ENCODE data around the gene PLA2G1B.

Gene PLA2G1B

GRCh38 chr12:120350576-120351350 lies 23.2 kb upstream of the PLA2G1B start:
- Histone ChIP-seq H3F3A (ENCODE audit: insufficient read depth, low read length) (no peaks in the 10 kb centered on the region), H3K4me3 (ENCODE audit: low read length) (no peak overlapping the region), H3K4me1 (ENCODE audit: low read length) (no peaks in the 10 kb centered on the region), H3K9me3 (replicated peaks; ENCODE audit: insufficient read depth, low read length) (no peaks in the 10 kb centered on the region), H2AFZ (ENCODE audit: low read length) (no peak overlapping the region), H3K36me3 (replicated peaks; ENCODE audit: insufficient read depth, low read length) (no peaks in the 10 kb centered on the region), H3K27me3 (replicated peaks; ENCODE audit: insufficient read depth, low read length) (no peaks in the 10 kb centered on the region), H3K79me2 (ENCODE audit: low read length) (no peaks in the 10 kb centered on the region), H3K9ac (ENCODE audit: low read length) (no peak overlapping the region), H3K9me2 (replicated peaks; ENCODE audit: insufficient read depth, low read length) (no peaks in the 10 kb centered on the region), H4K20me1 (ENCODE audit: insufficient read depth, low read length) (no peaks in the 10 kb centered on the region), H3K4me2 (ENCODE audit: low read depth, low read length) (no peak overlapping the region), H3K27ac (ENCODE audit: low read length) (no peak overlapping the region)
- DNase-seq: no peak
- TF ChIP-seq CTCF (IDR thresholded peaks at IDR 0.05; ENCODE audit: low read length): no peak
- TF ChIP-seq EZH2phosphoT487 (IDR thresholded peaks at IDR 0.05; ENCODE audit: low read length): no peak
- TF ChIP-seq EZH2 (optimal IDR thresholded peaks at IDR 0.05; ENCODE audit: low read depth, low read length): no peak

GRCh38 chr12:120347766-120348165 lies 20.2 kb upstream of the PLA2G1B start:
- Histone ChIP-seq H3K27me3 (replicated peaks; ENCODE audit: insufficient read depth, low read length) (no peaks in the 10 kb centered on the region), H4K20me1 (ENCODE audit: insufficient read depth, low read length) (no peaks in the 10 kb centered on the region), H3K4me1 (ENCODE audit: low read length) (no peaks in the 10 kb centered on the region), H3K79me2 (ENCODE audit: low read length) (no peaks in the 10 kb centered on the region), H3K36me3 (replicated peaks; ENCODE audit: insufficient read depth, low read length) (no peaks in the 10 kb centered on the region), H3K27ac (ENCODE audit: low read length) (no peak overlapping the region), H3F3A (ENCODE audit: insufficient read depth, low read length) (no peaks in the 10 kb centered on the region), H3K9ac (ENCODE audit: low read length) (no peak overlapping the region), H3K9me2 (replicated peaks; ENCODE audit: insufficient read depth, low read length) (no peaks in the 10 kb centered on the region), H3K4me3 (ENCODE audit: low read length) (no peak overlapping the region), H3K4me2 (ENCODE audit: low read depth, low read length) (no peak overlapping the region), H2AFZ (ENCODE audit: low read length) (no peak overlapping the region), H3K9me3 (replicated peaks; ENCODE audit: insufficient read depth, low read length) (no peaks in the 10 kb centered on the region)
- TF ChIP-seq CTCF (IDR thresholded peaks at IDR 0.05; ENCODE audit: low read length): no peak
- TF ChIP-seq EZH2phosphoT487 (IDR thresholded peaks at IDR 0.05; ENCODE audit: low read length): no peak
- no peak for TF ChIP-seq EZH2 (optimal IDR thresholded peaks at IDR 0.05; ENCODE audit: low read depth, low read length)
- DNase-seq: no peak

- Histone ChIP-seq H3K36me3 (replicated peaks; ENCODE audit: insufficient read depth, low read length) (no peaks in the 10 kb centered on the region), H3K27ac (ENCODE audit: low read length) (no peak overlapping the region), H3K4me2 (ENCODE audit: low read depth, low read length) (no peak overlapping the region), H2AFZ (ENCODE audit: low read length) (no peak overlapping the region), H3K79me2 (ENCODE audit: low read length) (no peaks in the 10 kb centered on the region), H3K9ac (ENCODE audit: low read length) (no peak overlapping the region), H3K4me1 (ENCODE audit: low read length) (no peaks in the 10 kb centered on the region), H3K9me3 (replicated peaks; ENCODE audit: insufficient read depth, low read length) (no peaks in the 10 kb centered on the region), H3K27me3 (replicated peaks; ENCODE audit: insufficient read depth, low read length) (no peaks in the 10 kb centered on the region), H3F3A (ENCODE audit: insufficient read depth, low read length) (no peaks in the 10 kb centered on the region), H3K4me3 (ENCODE audit: low read length) (no peak overlapping the region), H3K9me2 (replicated peaks; ENCODE audit: insufficient read depth, low read length) (no peaks in the 10 kb centered on the region), H4K20me1 (ENCODE audit: insufficient read depth, low read length) (no peaks in the 10 kb centered on the region)
- DNase-seq: no peak
- no peak for TF ChIP-seq EZH2 (optimal IDR thresholded peaks at IDR 0.05; ENCODE audit: low read depth, low read length)
- TF ChIP-seq CTCF (IDR thresholded peaks at IDR 0.05; ENCODE audit: low read length): no peak
- no peak for TF ChIP-seq EZH2phosphoT487 (IDR thresholded peaks at IDR 0.05; ENCODE audit: low read length)
These were observed 19.1 kb upstream of the PLA2G1B start for GRCh38 chr12:120346681-120347080.
